H1 (cell line): Measurements from ENCODE around the gene ZNF593. TPM values are rescaled to one million over a fixed set of nuclear protein-coding genes. Genes with fewer than 3 reads are reported as not detected.

Experiments
- ASH2L ChIP-seq: fragments of 200-600, 300-600 bp; sonication (generic); IDR thresholded peaks from one replicate; pipeline ENCODE4 v1.7.1; 2017; ENCODE audit warnings: low read length
- CBX8 ChIP-seq: fragments of 300-800, 300-1000 bp; sonication (generic); IDR thresholded peaks from 2 replicates; pipeline ENCODE4 v1.7.1; 2016; ENCODE audit warnings: low read depth, low read length, borderline replicate concordance
- FOSL1 ChIP-seq: IDR thresholded peaks from 2 replicates; pipeline ENCODE4 v1.6.1; 2011; ENCODE audit warnings: mild to moderate bottlenecking, low read depth, low read length, moderate library complexity; ENCODE audit not compliant: insufficient read depth
- HDAC2 ChIP-seq, 2 experiments: fragments of 300-600 bp in 1 of 2; sonication (generic) in 1 of 2; IDR thresholded peaks; 2 replicates each; pipeline ENCODE4 v1.6.1; 2011 to 2012; ENCODE audit warnings: low read depth in 2 of 2, low read length in 2 of 2, mild to moderate bottlenecking in 2 of 2, moderate library complexity in 2 of 2, borderline replicate concordance in 1 of 2, inconsistent platforms in 1 of 2
- RFX5 ChIP-seq: IDR thresholded peaks from 2 replicates; pipeline ENCODE4 v1.6.1; 2011; ENCODE audit warnings: low read depth, low read length, improper control_type of control experiment, borderline replicate concordance
- RNF2 ChIP-seq: fragments of 200-900, 300-1000 bp; sonication (generic); IDR thresholded peaks from 2 replicates; pipeline ENCODE4 v1.7.1; 2016; ENCODE audit warnings: borderline replicate concordance, low read depth, mild to moderate bottlenecking, antibody characterized with exemption, low read length; ENCODE audit not compliant: poor library complexity, severe bottlenecking; ENCODE audit errors: missing control alignments
- TCF12 ChIP-seq: IDR thresholded peaks from 2 replicates; pipeline ENCODE4 v1.6.1; 2011; ENCODE audit warnings: low read depth, mild to moderate bottlenecking, low read length
- TEAD4 ChIP-seq: IDR thresholded peaks from 2 replicates; pipeline ENCODE4 v1.6.1; 2012; ENCODE audit warnings: low read depth, low read length, inconsistent platforms, mixed read lengths
- ZNF274 ChIP-seq: IDR thresholded peaks from 2 replicates; pipeline ENCODE4 v1.7.0; 2012; ENCODE audit warnings: low read length, borderline replicate concordance; ENCODE audit errors: extremely low read depth
- polyA plus RNA-seq, 7 experiments: library from polyadenylated mRNA; depleted of rRNA in 3 of 7; stranded (reverse) in 5 of 7; unstranded in 2 of 7; fragments of >200 nt in 5 of 7; fragments of 200-250 nt in 2 of 7; gene quantifications; 1 replicate in 5 of 7; 2 replicates in 1 of 7; 4 replicates in 1 of 7; pipeline versions ENCODE4 v1.2.1 to v1.2.3, GENCODE V29; 2011 to 2013; ENCODE audit warnings: missing spikeins in 2 of 7, mixed read lengths in 2 of 7
- total RNA-seq: library from RNA; stranded (reverse); fragmentation: NEBNext Ultra II Directional; extraction: Animal tissue kit (Norgen Biotek cat#: 25700); gene quantifications from 2 replicates; pipeline ENCODE4 v1.2.1, GENCODE V29; 2021
- TF ChIP-seq, protein P1 (sequence below): IDR thresholded peaks from 2 replicates; pipeline ENCODE4 v1.6.1; 2012; ENCODE audit warnings: inconsistent platforms

The ZNF593 gene
- total and polyA plus RNA-seq, 2 of the 8 experiments (the other 6 are each of a cell fraction or from before 2014, with no cell fraction given) = 38.2 to 68.0 TPM

DNA sequence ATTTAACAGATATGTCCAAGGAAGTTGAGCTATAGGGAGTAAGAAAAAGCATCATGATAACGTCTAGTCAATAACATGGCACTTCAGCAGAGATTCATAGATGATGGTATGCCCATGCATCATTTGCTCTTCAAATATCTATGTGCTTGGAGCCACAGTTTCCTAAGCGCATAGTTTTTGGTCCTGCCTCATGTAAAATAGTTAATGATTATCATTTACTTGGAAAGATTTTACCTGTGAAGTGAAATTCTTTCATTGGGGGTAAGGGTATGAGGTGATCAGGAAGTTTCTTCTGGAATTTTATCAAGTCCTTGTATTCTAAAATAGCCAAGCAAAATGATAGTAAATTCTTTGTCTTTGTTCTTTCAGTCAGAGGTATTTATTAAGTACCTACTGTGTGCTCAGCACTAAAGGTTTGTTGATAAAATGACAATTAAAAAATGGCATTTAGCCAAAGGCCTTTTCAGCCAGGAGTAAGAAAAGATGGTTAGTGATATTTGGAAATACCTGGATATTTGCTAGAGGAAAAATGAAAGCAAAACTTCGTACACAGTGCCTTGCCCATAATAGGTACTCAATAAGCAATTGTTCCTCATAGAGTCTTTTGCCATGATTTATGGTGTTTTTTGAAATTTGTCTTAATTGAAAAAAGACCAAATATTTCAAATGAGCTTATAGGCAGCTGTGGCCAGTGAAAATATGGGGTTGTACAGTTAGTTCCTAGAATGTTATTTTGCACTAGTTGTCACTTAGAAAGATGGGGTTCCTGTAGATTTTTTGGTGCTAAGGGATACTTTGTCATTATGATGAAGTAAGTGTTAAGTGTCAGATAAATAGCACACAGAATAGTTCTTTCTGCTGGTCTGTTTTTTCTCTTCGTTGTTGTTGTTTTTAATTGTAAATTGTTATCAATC is 45.0 kb upstream of the ZNF593 start (continued):
- TF ChIP-seq HDAC2 (IDR thresholded peaks at IDR 0.05; ENCODE audit: borderline replicate concordance in 1 of 2, low read depth in 2 of 2, low read length in 2 of 2) = no peak
- TF ChIP-seq FOSL1 = no peak
- no peak for TF ChIP-seq TCF12
- TF ChIP-seq RNF2 = no peak
- TF ChIP-seq RFX5 = no peak
- no peak for TF ChIP-seq TEAD4
- TF ChIP-seq, protein P1, sequence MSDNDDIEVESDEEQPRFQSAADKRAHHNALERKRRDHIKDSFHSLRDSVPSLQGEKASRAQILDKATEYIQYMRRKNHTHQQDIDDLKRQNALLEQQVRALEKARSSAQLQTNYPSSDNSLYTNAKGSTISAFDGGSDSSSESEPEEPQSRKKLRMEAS = no peak
- no peak for TF ChIP-seq CBX8
- TF ChIP-seq ASH2L = no peak
- TF ChIP-seq ZNF274 = no peak
